HL-60 (cell line): ENCODE results near the gene ASPDH.

ENCODE experiments used
- DNase-seq, 2 experiments: peaks; one replicate each; pipeline ENCODE4 v3.0.0-alpha.2; 2010 to 2020; ENCODE audit warnings: low read depth in 1 of 2, low spot score in 1 of 2
- H3K27ac ChIP-seq: fragments of 250-450 bp; sonication (Bioruptor Pico); replicated peaks from 2 replicates; pipeline ENCODE4 v1.5.1; 2020; ENCODE audit warnings: mild to moderate bottlenecking, moderate library complexity
- H3K27me3 ChIP-seq: fragments of 250-450 bp; sonication (Bioruptor Pico); 2 replicates; pipeline ENCODE4 v1.5.1; 2021; ENCODE audit warnings: mild to moderate bottlenecking, moderate library complexity; ENCODE audit not compliant: insufficient read depth, poor library complexity, severe bottlenecking
- H3K4me3 ChIP-seq: replicated peaks from 2 replicates; pipeline ENCODE4 v1.5.1; 2011; ENCODE audit warnings: mild to moderate bottlenecking, control low read depth, low read length; ENCODE audit not compliant: insufficient read depth
- GABPA ChIP-seq: IDR thresholded peaks from 2 replicates; pipeline ENCODE4 v1.6.1; 2012; ENCODE audit warnings: low read depth
- POLR2AphosphoS5 ChIP-seq: IDR thresholded peaks from 2 replicates; pipeline ENCODE4 v1.6.1; 2012; ENCODE audit warnings: low read depth
- SPI1 ChIP-seq: IDR thresholded peaks from 2 replicates; pipeline ENCODE4 v1.6.1; 2012; ENCODE audit warnings: low read depth, mild to moderate bottlenecking, borderline replicate concordance
- TF ChIP-seq, protein P1 (sequence below): IDR thresholded peaks from one replicate; pipeline ENCODE4 v1.5.1; 2011; ENCODE audit warnings: low read length, control low read depth, inconsistent platforms; ENCODE audit not compliant: insufficient read depth
- TF ChIP-seq, protein P2 (sequence below): IDR thresholded peaks from 2 replicates; pipeline ENCODE4 v1.6.1; 2012; ENCODE audit warnings: low read depth; ENCODE audit not compliant: insufficient replicate concordance

The ASPDH gene

GRCh38 chr19:50496189-50497021 is 17.3 kb downstream of the ASPDH start:
- Histone ChIP-seq H3K4me3 (no peak overlapping the region), H3K27ac (no peak overlapping the region), H3K27me3 (no peaks in the 10 kb centered on the region)
- no peak for DNase-seq
- TF ChIP-seq, protein P1, sequence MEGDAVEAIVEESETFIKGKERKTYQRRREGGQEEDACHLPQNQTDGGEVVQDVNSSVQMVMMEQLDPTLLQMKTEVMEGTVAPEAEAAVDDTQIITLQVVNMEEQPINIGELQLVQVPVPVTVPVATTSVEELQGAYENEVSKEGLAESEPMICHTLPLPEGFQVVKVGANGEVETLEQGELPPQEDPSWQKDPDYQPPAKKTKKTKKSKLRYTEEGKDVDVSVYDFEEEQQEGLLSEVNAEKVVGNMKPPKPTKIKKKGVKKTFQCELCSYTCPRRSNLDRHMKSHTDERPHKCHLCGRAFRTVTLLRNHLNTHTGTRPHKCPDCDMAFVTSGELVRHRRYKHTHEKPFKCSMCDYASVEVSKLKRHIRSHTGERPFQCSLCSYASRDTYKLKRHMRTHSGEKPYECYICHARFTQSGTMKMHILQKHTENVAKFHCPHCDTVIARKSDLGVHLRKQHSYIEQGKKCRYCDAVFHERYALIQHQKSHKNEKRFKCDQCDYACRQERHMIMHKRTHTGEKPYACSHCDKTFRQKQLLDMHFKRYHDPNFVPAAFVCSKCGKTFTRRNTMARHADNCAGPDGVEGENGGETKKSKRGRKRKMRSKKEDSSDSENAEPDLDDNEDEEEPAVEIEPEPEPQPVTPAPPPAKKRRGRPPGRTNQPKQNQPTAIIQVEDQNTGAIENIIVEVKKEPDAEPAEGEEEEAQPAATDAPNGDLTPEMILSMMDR, result no peak
- TF ChIP-seq POLR2AphosphoS5 (no peak), SPI1 (no peak), GABPA (no peak)
- TF ChIP-seq, protein P2, sequence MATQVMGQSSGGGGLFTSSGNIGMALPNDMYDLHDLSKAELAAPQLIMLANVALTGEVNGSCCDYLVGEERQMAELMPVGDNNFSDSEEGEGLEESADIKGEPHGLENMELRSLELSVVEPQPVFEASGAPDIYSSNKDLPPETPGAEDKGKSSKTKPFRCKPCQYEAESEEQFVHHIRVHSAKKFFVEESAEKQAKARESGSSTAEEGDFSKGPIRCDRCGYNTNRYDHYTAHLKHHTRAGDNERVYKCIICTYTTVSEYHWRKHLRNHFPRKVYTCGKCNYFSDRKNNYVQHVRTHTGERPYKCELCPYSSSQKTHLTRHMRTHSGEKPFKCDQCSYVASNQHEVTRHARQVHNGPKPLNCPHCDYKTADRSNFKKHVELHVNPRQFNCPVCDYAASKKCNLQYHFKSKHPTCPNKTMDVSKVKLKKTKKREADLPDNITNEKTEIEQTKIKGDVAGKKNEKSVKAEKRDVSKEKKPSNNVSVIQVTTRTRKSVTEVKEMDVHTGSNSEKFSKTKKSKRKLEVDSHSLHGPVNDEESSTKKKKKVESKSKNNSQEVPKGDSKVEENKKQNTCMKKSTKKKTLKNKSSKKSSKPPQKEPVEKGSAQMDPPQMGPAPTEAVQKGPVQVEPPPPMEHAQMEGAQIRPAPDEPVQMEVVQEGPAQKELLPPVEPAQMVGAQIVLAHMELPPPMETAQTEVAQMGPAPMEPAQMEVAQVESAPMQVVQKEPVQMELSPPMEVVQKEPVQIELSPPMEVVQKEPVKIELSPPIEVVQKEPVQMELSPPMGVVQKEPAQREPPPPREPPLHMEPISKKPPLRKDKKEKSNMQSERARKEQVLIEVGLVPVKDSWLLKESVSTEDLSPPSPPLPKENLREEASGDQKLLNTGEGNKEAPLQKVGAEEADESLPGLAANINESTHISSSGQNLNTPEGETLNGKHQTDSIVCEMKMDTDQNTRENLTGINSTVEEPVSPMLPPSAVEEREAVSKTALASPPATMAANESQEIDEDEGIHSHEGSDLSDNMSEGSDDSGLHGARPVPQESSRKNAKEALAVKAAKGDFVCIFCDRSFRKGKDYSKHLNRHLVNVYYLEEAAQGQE, result no peak

- Histone ChIP-seq H3K27ac (no peak overlapping the region), H3K4me3 (no peak overlapping the region), H3K27me3 (no peaks in the 10 kb centered on the region)
- DNase-seq, result no peak
- TF ChIP-seq POLR2AphosphoS5, result no peak
Observed at GRCh38 chr19:50495020-50495531, 18.6 kb downstream of the ASPDH start.

DNA sequence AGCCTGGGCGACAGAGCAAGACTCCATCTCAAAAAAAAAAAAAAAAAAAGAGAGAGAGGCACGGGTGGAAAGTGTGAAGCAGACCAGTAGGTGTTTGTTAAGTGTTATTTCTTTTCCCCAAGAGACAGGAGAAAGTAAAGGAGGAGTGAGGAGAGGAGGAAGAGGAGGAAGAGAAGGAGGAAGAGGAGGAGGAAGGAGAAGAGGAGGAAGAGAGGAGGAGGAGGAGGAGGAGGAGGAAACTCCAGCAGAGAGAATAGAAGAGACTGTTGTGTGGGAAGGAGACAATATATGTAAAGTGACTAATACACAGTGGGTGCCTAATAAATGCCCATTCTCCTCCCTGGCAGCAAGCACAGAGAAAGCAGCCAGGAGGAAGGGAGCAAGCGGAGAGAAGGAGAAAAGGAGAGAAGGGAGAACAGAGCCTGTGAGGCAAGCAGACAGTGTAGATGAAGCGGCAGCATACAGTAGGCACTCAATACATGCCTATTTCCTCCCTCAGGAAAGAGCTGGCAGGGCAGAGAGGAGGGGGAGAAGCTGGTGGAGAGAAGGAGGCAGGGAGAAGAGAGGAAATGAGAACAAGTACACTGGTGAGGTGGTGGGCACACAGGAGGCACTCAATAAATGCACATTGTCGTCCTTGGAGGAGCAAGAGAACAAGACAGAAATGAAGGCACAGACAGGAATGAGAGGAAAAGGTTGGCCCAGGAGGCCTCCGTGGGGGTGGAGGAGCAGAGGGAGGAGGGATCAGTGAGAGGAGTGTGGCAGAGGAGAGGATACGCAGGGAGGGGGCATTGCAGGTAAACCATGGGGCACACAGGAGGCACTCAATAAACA is 19.3 kb downstream of the ASPDH start:
- Histone ChIP-seq H3K4me3 (no peak overlapping the region), H3K27me3 (no peaks in the 10 kb centered on the region), H3K27ac (no peak overlapping the region)
- DNase-seq, result no peak
- TF ChIP-seq, protein P2, result no peak
- TF ChIP-seq, protein P1, result no peak
- TF ChIP-seq SPI1 (no peak), POLR2AphosphoS5 (no peak), GABPA (no peak)

- H3K4me3 ChIP-seq, result no peak overlapping the region
- H3K27ac ChIP-seq, result no peak overlapping the region
- peaks cover 2% of the 10 kb centered on the region for H3K27me3 ChIP-seq
- TF ChIP-seq GABPA (no peak), POLR2AphosphoS5 (no peak), SPI1 (no peak)
- TF ChIP-seq, protein P2, result no peak
- TF ChIP-seq, protein P1, result no peak
- no peak for DNase-seq
Observed at GRCh38 chr19:50493171-50493570, 20.5 kb downstream of the ASPDH start.
